ENCODE measurements around the gene MT1F. TPM values are rescaled to one million over a fixed set of nuclear protein-coding genes. Genes with fewer than 3 reads are reported as not detected.

The MT1F gene
- total RNA-seq, 1 donor from 2014 or later, result not detected

DNA sequence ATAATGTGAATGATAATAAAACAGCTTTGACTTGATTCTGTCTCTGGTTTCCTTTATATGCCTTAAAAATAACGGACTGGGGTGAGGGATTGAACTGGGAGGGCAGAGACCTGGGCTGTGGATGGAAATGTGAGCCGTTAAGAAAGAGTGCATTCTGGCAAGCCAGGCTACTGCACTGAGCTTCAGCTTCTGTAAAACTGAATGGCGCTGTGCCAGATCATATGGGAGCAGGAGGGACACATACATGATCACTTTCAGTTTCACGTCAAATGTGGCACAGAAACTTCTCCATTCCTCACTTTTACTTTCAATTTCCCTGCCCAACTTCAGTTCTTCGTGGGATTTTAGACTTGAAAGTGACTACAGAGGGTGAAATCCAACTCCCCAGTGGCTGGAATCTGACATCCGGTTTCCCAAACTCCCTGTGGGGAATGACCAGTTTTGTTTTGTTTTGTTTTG, 48.3 kb upstream of the MT1F start:
- Histone ChIP-seq H3K4me2 (peak overlapping the region; percentile 91), H3K4me3 (peak overlapping the region; percentile 50), H3K4me1 (peaks cover 18% of the 10 kb centered on the region), H3K9me3 (ENCODE audit: low read depth) (no peaks in the 10 kb centered on the region), H3K36me3 (no peaks in the 10 kb centered on the region), H4K20me1 (ENCODE audit: low read depth) (peaks cover 16% of the 10 kb centered on the region), H3F3A (ENCODE audit: low read depth) (peaks cover 24% of the 10 kb centered on the region), H3K27me3 (peaks cover 100% of the 10 kb centered on the region), H2AFZ (replicated peaks) (no peak overlapping the region), H3K9ac (no peak overlapping the region), H3K27ac (no peak overlapping the region), H3K79me2 (ENCODE audit: low read depth) (no peaks in the 10 kb centered on the region)
- Mint-ChIP-seq H3K36me3 (no peaks in the 10 kb centered on the region), H3K4me3 (peak overlapping the region; percentile 89), H3K4me1 (peaks cover 35% of the 10 kb centered on the region), H3K27me3 (ENCODE audit: insufficient read depth, low read depth) (peaks cover 13% of the 10 kb centered on the region), H3K27ac (no peak overlapping the region), H3K9me3 (no peaks in the 10 kb centered on the region)
- no peak for TF ChIP-seq EZH2phosphoT487 (IDR thresholded peaks at IDR 0.05)
- TF ChIP-seq, protein P1, sequence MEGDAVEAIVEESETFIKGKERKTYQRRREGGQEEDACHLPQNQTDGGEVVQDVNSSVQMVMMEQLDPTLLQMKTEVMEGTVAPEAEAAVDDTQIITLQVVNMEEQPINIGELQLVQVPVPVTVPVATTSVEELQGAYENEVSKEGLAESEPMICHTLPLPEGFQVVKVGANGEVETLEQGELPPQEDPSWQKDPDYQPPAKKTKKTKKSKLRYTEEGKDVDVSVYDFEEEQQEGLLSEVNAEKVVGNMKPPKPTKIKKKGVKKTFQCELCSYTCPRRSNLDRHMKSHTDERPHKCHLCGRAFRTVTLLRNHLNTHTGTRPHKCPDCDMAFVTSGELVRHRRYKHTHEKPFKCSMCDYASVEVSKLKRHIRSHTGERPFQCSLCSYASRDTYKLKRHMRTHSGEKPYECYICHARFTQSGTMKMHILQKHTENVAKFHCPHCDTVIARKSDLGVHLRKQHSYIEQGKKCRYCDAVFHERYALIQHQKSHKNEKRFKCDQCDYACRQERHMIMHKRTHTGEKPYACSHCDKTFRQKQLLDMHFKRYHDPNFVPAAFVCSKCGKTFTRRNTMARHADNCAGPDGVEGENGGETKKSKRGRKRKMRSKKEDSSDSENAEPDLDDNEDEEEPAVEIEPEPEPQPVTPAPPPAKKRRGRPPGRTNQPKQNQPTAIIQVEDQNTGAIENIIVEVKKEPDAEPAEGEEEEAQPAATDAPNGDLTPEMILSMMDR (IDR thresholded peaks at IDR 0.05), result no peak
- TF ChIP-seq EZH2 (IDR thresholded peaks at IDR 0.05), result peak; percentile 64
- peak; percentile 29 for DNase-seq (ENCODE audit: low spot score)

DNA sequence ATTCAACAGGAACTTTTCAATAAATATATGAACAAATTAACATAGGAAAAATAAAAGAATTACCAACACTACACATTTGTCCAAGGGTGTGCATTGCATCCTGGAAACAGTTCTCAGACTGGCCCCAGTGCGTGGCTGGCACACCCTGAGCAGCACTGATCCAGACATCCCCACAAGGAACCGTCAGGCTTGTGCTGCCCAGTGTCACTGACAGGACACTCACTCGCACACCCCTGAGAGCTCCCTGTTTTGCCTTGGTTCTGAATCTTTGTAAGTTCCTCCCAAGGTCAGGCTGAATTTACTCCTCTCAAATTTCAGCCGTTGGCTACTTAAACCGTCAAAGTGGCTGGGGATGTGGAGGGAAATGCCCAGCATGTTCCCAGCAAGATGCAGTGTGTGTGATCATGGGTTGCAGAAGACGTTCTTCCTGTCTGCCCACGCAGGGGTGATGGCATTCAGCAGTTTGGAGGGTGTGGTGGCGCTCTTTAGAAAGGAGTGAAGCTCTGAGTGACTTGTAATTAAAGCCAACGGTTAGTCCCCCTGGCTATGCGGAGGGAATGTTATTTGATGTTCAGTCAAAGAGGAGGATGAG, 47.6 kb upstream of the MT1F start:
- H3K4me3 ChIP-seq, result no peak overlapping the region
- no peak overlapping the region for H2AFZ ChIP-seq (replicated peaks)
- H3K27me3 Mint-ChIP-seq (ENCODE audit: insufficient read depth, low read depth), result peaks cover 16% of the 10 kb centered on the region
- no peak overlapping the region for H3K9ac ChIP-seq
- H4K20me1 ChIP-seq (ENCODE audit: low read depth), result peaks cover 16% of the 10 kb centered on the region
- H3K27ac ChIP-seq, result no peak overlapping the region
- DNase-seq (ENCODE audit: low spot score), result no peak
- H3K4me2 ChIP-seq, result no peak overlapping the region
- H3K27ac Mint-ChIP-seq, result no peak overlapping the region
- peaks cover 35% of the 10 kb centered on the region for H3K4me1 Mint-ChIP-seq
- peaks cover 18% of the 10 kb centered on the region for H3K4me1 ChIP-seq
- peaks cover 100% of the 10 kb centered on the region for H3K27me3 ChIP-seq
- TF ChIP-seq EZH2 (IDR thresholded peaks at IDR 0.05) (no peak), EZH2phosphoT487 (IDR thresholded peaks at IDR 0.05) (no peak)
- TF ChIP-seq, protein P1 (IDR thresholded peaks at IDR 0.05), result no peak
- no peaks in the 10 kb centered on the region for H3K9me3 ChIP-seq (ENCODE audit: low read depth)
- H3K79me2 ChIP-seq (ENCODE audit: low read depth), result no peaks in the 10 kb centered on the region
- H3K36me3 Mint-ChIP-seq, result no peaks in the 10 kb centered on the region
- peaks cover 24% of the 10 kb centered on the region for H3F3A ChIP-seq (ENCODE audit: low read depth)
- no peaks in the 10 kb centered on the region for H3K36me3 ChIP-seq
- H3K4me3 Mint-ChIP-seq, result peak overlapping the region; percentile 89
- no peaks in the 10 kb centered on the region for H3K9me3 Mint-ChIP-seq

DNA sequence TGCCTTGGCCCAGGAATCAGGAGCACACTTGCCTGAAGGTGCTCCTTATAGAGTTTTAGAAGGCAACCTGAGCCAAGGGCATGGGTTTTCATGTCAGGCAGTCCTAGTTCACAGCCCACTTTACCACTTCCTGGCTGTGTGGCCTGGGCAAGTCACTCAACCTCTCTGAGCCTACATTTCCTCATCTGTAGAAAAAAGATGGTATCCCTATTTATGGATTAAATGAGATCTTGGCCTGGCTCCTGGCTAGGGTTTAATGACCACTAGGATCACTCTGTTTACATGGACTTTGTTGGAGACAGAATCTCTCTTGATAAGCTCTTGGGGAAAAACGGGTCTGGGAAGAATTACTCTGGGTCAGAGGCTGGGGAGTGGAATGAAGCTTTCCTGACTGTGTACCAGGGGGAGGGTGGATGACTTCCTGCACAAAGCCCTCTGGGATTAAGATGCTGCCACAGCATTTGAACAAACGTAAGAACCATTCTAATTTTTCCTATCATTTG, 47.1 kb upstream of the MT1F start:
- H3K4me2 ChIP-seq, result no peak overlapping the region
- H3K4me3 Mint-ChIP-seq, result no peak overlapping the region
- H2AFZ ChIP-seq (replicated peaks), result no peak overlapping the region
- no peak overlapping the region for H3K27ac Mint-ChIP-seq
- H3K79me2 ChIP-seq (ENCODE audit: low read depth), result no peaks in the 10 kb centered on the region
- H3K27me3 Mint-ChIP-seq (ENCODE audit: insufficient read depth, low read depth), result peaks cover 21% of the 10 kb centered on the region
- TF ChIP-seq EZH2 (IDR thresholded peaks at IDR 0.05), result no peak
- no peak for TF ChIP-seq EZH2phosphoT487 (IDR thresholded peaks at IDR 0.05)
- TF ChIP-seq, protein P1 (IDR thresholded peaks at IDR 0.05), result no peak
- H3K36me3 Mint-ChIP-seq, result no peaks in the 10 kb centered on the region
- no peaks in the 10 kb centered on the region for H3K9me3 Mint-ChIP-seq
- peaks cover 100% of the 10 kb centered on the region for H3K27me3 ChIP-seq
- peaks cover 24% of the 10 kb centered on the region for H3F3A ChIP-seq (ENCODE audit: low read depth)
- H3K9me3 ChIP-seq (ENCODE audit: low read depth), result no peaks in the 10 kb centered on the region
- no peaks in the 10 kb centered on the region for H3K36me3 ChIP-seq
- peaks cover 18% of the 10 kb centered on the region for H3K4me1 ChIP-seq
- no peak for DNase-seq (ENCODE audit: low spot score)
- H4K20me1 ChIP-seq (ENCODE audit: low read depth), result peaks cover 16% of the 10 kb centered on the region
- H3K9ac ChIP-seq, result no peak overlapping the region
- no peak overlapping the region for H3K27ac ChIP-seq
- H3K4me1 Mint-ChIP-seq, result peaks cover 35% of the 10 kb centered on the region
- no peak overlapping the region for H3K4me3 ChIP-seq

Data from neural progenitor cell (in vitro differentiated cells).